Stomach smooth muscle (tissue), 2 donors: ENCODE measurements around the gene LMAN1.

Source experiments
- H3K27ac ChIP-seq: one replicate; pipeline ENCODE4 v1.7.0; 2013; ENCODE audit warnings: mild to moderate bottlenecking, low read length, inconsistent platforms
- H3K27me3 ChIP-seq, 2 donors: one replicate each; pipeline ENCODE4 v1.7.0; 2013; ENCODE audit warnings: low read length in 2 of 2; ENCODE audit not compliant: insufficient read depth in 2 of 2, control insufficient read depth in 1 of 2
- H3K36me3 ChIP-seq, 2 donors: one replicate each; pipeline ENCODE4 v1.7.0; 2013; ENCODE audit warnings: low read length in 2 of 2; ENCODE audit not compliant: control insufficient read depth in 2 of 2, insufficient read depth in 2 of 2
- H3K4me1 ChIP-seq: one replicate; pipeline ENCODE4 v1.7.0; 2013; ENCODE audit warnings: low read length; ENCODE audit not compliant: control insufficient read depth, insufficient read depth
- H3K4me3 ChIP-seq, 2 donors: one replicate each; pipeline ENCODE4 v1.7.0; 2013; ENCODE audit warnings: low read length in 2 of 2
- H3K9ac ChIP-seq, 2 donors: one replicate each; pipeline ENCODE4 v1.7.0; 2013; ENCODE audit warnings: low read length in 2 of 2, mild to moderate bottlenecking in 1 of 2
- H3K9me3 ChIP-seq, 2 donors: one replicate each; pipeline ENCODE4 v1.7.0; 2013; ENCODE audit warnings: low read length in 2 of 2; ENCODE audit not compliant: control insufficient read depth in 2 of 2
- donor health status: healthy.
- donor health status: Pancreatic carcinoma.

Gene LMAN1

GRCh38 chr18:59332986-59333385 is 26.1 kb downstream of the LMAN1 start:
- H3K27me3 ChIP-seq: no peaks in the 10 kb centered on the region
- H3K4me1 ChIP-seq: no peaks in the 10 kb centered on the region
- no peak overlapping the region for H3K4me3 ChIP-seq
- no peak overlapping the region for H3K27ac ChIP-seq
- peaks cover 12 to 22% of the 10 kb centered on the region in 2 donors for H3K36me3 ChIP-seq
- no peaks in the 10 kb centered on the region for H3K9me3 ChIP-seq
- H3K9ac ChIP-seq: no peak overlapping the region

DNA sequence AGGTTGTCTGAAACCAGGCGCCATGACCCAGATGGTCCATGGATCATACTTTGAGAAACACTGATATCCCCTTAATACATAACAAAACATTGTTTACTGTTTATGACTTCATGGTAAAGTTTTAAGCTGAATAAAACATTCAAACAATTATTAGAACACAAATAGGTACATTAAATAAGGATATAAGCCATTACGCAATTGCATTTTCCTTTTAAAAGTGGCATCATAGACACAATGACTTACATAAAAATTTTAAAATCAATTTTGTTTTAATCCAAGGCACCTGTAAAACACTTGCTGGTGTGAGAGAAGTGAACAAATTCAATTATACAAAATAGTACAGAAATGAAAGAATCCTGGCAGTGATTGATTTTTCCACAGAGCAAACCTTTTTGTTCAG is 30.4 kb downstream of the LMAN1 start:
- H3K36me3 ChIP-seq: peaks cover 14 to 24% of the 10 kb centered on the region in 2 donors

DNA sequence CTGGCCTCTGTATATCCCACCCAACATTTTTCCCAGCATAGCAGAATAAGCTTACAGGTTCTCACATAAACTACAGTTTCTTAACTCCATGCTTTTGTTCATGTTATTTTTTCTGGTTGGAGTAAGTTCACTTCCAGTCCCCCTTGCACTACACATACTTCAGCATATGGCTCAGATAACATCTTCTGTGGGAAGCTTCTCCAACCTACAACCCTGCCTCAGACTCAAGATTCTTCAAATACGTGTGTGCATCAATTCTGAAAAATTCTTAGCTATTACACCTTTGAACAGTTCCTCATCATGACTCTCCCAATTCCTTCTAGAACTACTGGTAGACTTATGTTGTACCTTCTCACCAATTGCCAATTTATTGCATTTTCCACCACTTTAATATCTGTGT is 33.1 kb downstream of the LMAN1 start:
- no peaks in the 10 kb centered on the region for H3K27me3 ChIP-seq
- no peak overlapping the region for H3K4me3 ChIP-seq
- H3K9ac ChIP-seq: no peak overlapping the region
- peaks cover 6 to 17% of the 10 kb centered on the region in 2 donors for H3K36me3 ChIP-seq
- H3K4me1 ChIP-seq: no peaks in the 10 kb centered on the region
- no peak overlapping the region for H3K27ac ChIP-seq
- no peaks in the 10 kb centered on the region for H3K9me3 ChIP-seq

More for the DNA sequence above, 30.4 kb downstream of the LMAN1 start:
- Histone ChIP-seq H3K27ac (no peak overlapping the region), H3K27me3 (no peaks in the 10 kb centered on the region), H3K4me3 (no peak overlapping the region), H3K9me3 (no peaks in the 10 kb centered on the region), H3K9ac (no peak overlapping the region), H3K4me1 (no peaks in the 10 kb centered on the region)

DNA sequence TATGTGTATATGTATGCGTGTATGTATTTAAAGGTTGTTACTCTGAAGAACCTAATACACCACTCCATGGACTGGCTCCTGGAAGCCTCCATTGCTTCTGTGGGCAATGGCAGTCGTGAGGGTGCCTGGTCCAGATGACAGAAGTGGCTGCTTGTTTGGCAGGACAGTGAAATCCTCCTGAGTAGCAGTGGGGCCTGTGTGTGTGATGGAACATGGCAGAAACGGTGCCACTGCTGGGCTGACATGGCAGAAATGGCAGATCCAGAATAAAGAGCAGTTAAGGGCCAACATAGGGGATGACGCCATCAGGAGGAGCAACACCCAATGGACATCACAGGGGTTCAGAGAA is 34.5 kb downstream of the LMAN1 start:
- H3K9ac ChIP-seq: no peak overlapping the region
- H3K4me1 ChIP-seq: no peaks in the 10 kb centered on the region
- no peaks in the 10 kb centered on the region for H3K9me3 ChIP-seq
- no peak overlapping the region for H3K27ac ChIP-seq
- peaks cover 6 to 14% of the 10 kb centered on the region in 2 donors for H3K36me3 ChIP-seq
- H3K27me3 ChIP-seq: no peaks in the 10 kb centered on the region
- no peak overlapping the region for H3K4me3 ChIP-seq

DNA sequence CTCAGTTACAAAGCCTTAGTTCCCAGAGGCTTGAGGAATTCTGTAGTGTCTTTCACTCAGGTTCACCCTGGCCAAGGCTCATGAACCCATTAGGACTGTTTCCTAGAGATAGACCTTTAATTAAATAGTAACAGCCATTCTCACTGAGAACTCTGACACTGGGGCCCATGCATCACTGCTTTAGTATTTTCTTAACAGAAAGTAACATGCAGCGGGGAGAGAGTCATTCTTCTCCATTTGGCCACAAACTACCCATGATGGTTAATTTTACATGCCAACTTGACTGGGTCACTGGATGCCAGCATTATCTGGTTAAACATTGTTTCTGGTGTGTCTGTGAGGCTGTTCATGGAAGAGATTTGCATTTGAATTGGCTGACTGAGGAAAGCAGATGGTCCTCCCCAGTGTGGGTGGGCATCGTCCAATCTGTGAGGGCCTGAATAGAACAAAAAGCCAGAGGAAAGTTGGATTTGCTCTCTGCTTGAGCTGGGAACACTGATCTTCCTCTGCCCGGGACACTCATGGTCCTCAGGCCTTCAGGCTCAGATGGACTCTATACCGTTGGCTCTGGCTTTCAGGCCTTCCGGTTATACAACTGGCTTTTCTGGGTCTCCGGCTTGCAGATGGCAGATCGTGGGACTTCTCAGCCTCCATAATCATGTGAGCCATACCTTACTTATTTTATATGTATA is 35.0 kb downstream of the LMAN1 start:
- Histone ChIP-seq H3K27me3 (no peaks in the 10 kb centered on the region), H3K4me1 (no peaks in the 10 kb centered on the region), H3K9ac (no peak overlapping the region), H3K9me3 (no peaks in the 10 kb centered on the region), H3K27ac (no peak overlapping the region), H3K36me3 (peaks cover 6 to 14% of the 10 kb centered on the region in 2 donors), H3K4me3 (no peak overlapping the region)

DNA sequence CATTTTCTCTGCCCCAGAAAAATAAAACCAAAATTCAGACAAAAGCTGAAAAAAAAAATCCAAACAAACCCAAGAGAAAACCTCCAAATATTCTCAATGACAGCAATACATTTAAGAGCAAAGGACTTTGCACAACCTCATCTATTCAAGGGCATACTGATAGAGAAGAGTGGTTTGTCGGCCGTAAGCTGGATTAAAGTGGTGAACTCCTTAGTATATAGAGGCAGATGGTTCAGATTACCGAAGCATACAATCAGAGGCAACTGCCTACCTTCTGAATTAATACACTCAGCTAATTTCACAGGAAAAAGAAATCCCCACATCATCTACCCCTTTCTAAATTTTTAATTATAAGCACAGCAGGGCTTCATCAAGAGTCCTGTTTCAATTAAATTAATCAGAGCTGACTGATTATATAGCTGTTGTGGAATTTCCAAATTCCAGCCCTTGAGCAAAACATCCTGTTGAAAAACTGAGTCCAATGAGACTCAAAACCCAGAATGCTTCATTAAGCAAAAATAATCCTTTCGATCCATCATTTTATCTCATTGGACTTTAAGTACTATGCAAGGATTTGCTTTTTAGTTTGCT is 40.5 kb downstream of the LMAN1 start, which contains the start of gene CPLX4:
TSS of gene CPLX4 (minus strand) at position 190 of the 591 bp plus-strand sequence. CDS start at position 3, 187 bp downstream.
- no peaks in the 10 kb centered on the region for H3K36me3 ChIP-seq
- H3K4me3 ChIP-seq: no peak within 1 kb of the TSS
- no peaks in the 10 kb centered on the region for H3K27me3 ChIP-seq
- no peaks in the 10 kb centered on the region for H3K9me3 ChIP-seq
- H3K9ac ChIP-seq: no peak within 1 kb of the TSS
- H3K4me1 ChIP-seq: no peaks in the 10 kb centered on the region
- no peak within 1 kb of the TSS for H3K27ac ChIP-seq

DNA sequence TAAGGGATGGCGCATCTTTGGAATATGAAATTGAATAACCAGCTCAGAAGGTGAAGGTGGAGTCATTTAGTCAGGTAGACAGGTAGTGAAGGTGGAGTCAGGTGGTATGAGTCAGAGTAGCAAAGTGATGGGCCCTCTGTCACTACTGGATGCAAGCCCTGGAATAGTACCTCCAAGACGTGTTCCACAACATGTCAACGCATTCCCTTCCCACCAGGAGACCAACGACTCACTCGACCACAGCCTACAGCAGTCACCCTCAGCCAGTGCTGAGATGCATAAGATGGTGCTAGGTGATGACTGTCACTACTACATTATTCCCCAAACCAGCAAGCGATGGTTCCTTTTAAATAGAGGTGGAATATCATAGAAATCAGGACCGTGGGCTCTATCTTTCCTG is 47.4 kb downstream of the LMAN1 start:
- Histone ChIP-seq H3K9me3 (no peaks in the 10 kb centered on the region), H3K9ac (no peak overlapping the region), H3K4me1 (peaks cover 4% of the 10 kb centered on the region), H3K27me3 (peaks cover 12 to 19% of the 10 kb centered on the region in 2 donors), H3K36me3 (no peaks in the 10 kb centered on the region), H3K4me3 (no peak overlapping the region), H3K27ac (no peak overlapping the region)

DNA sequence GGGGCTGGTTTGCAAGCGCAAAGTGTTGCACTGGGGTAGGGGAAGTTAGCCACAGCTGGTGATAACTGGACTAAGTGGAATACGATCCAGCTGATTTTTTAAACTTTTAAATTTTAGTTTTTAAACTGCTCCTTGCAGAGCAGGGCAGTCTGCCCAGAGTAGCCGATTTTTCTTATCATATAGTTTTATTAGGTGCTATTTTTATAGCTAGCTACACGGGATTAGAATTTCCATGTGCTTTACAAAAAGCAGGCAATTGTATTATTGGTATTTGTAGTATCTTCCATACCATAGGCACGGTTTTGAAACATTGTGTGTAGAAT is 50.2 kb downstream of the LMAN1 start:
- Histone ChIP-seq H3K4me1 (peaks cover 4% of the 10 kb centered on the region), H3K27me3 (peaks cover 12 to 19% of the 10 kb centered on the region in 2 donors), H3K4me3 (peak overlapping the region in 1 of 2 donors; percentile 63), H3K9ac (no peak overlapping the region), H3K36me3 (no peaks in the 10 kb centered on the region), H3K9me3 (no peaks in the 10 kb centered on the region), H3K27ac (no peak overlapping the region)

GRCh38 chr18:59308248-59308937 is 50.7 kb downstream of the LMAN1 start:
- H3K4me3 ChIP-seq: peak overlapping the region in 1 of 2 donors; percentile 63
- H3K27me3 ChIP-seq: peaks cover 12 to 19% of the 10 kb centered on the region in 2 donors

DNA sequence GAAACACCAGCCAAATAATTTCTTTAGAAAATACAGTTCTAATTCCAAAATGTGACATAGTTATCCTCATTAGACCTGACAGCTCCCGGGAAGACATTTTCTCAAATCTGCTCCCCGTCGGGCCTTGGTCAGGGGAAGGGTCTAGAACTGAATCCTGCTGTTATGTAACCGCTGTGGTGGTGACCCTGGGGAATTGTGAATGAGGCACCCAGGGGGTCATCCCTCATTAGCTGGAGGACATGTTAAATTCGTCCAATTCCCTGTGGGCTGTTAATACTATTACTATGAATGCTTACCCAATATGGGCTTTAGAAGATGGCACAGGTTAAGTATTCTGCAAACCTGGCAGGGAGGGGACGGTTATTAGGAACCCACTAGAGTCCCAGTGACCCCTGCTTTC is 52.4 kb downstream of the LMAN1 start:
- H3K4me3 ChIP-seq: no peak overlapping the region
- H3K9me3 ChIP-seq: no peaks in the 10 kb centered on the region
- peaks cover 12 to 13% of the 10 kb centered on the region in 2 donors for H3K27me3 ChIP-seq
- no peaks in the 10 kb centered on the region for H3K36me3 ChIP-seq
- H3K27ac ChIP-seq: no peak overlapping the region
- H3K4me1 ChIP-seq: peaks cover 4% of the 10 kb centered on the region
- no peak overlapping the region for H3K9ac ChIP-seq

More at GRCh38 chr18:59308248-59308937, 50.7 kb downstream of the LMAN1 start:
- Histone ChIP-seq H3K9me3 (no peaks in the 10 kb centered on the region), H3K4me1 (peaks cover 4% of the 10 kb centered on the region), H3K27ac (no peak overlapping the region), H3K36me3 (no peaks in the 10 kb centered on the region), H3K9ac (no peak overlapping the region)

GRCh38 chr18:59305295-59305694 is 53.8 kb downstream of the LMAN1 start:
- H3K4me1 ChIP-seq: peaks cover 4% of the 10 kb centered on the region
- H3K9me3 ChIP-seq: no peaks in the 10 kb centered on the region
- H3K4me3 ChIP-seq: no peak overlapping the region
- peaks cover 12 to 16% of the 10 kb centered on the region in 2 donors for H3K27me3 ChIP-seq
- no peak overlapping the region for H3K27ac ChIP-seq
- H3K36me3 ChIP-seq: no peaks in the 10 kb centered on the region
- H3K9ac ChIP-seq: no peak overlapping the region
